HEK293 (cell line): Measurements from ENCODE around the gene SLX9.

Experiments used
- CTCF ChIA-PET: fragments of 350-600 bp; formaldehyde crosslinking; extraction: SDS; loops from one replicate; lab custom pipeline; 2021; ENCODE audit warnings: antibody characterized with exemption; lab: Yijun Ruan, JAX
- POLR2A ChIA-PET: fragments of 300-600 bp; formaldehyde crosslinking; extraction: SDS; loops from one replicate; lab custom pipeline; 2020; ENCODE audit warnings: antibody characterized with exemption, inconsistent platforms; lab: Yijun Ruan, JAX
- H3K27ac ChIP-seq: fragments of 200-500 bp; sonication (Bioruptor generic); 2 replicates; pipeline ENCODE4 v1.5.1; 2014; ENCODE audit warnings: low read depth, low read length, control low read depth, inconsistent platforms; ENCODE audit errors: extremely low read depth
- H3K36me3 ChIP-seq, 2 experiments: fragments of 200-500 bp in 1 of 2; sonication (Bioruptor generic) in 1 of 2; 1 replicate in 1 of 2; 2 replicates in 1 of 2; pipeline ENCODE4 v1.5.1; 2014 to 2017; ENCODE audit warnings: inconsistent platforms in 2 of 2, low read length in 2 of 2; ENCODE audit not compliant: control insufficient read depth in 2 of 2, insufficient read depth in 1 of 2
- H3K4me1 ChIP-seq: fragments of 200-500 bp; sonication (Bioruptor generic); 2 replicates; pipeline ENCODE4 v1.5.1; 2014; ENCODE audit warnings: mild to moderate bottlenecking, low read length, inconsistent platforms; ENCODE audit not compliant: control insufficient read depth, insufficient read depth
- H3K4me3 ChIP-seq: 2 replicates; pipeline ENCODE4 v1.5.1; 2011; ENCODE audit warnings: low read depth, mild to moderate bottlenecking, control low read depth, low read length, moderate library complexity
- H3K9me3 ChIP-seq: fragments of 200-500 bp; sonication (Bioruptor generic); 2 replicates; pipeline ENCODE4 v1.5.1; 2014; ENCODE audit warnings: low read depth, low read length, inconsistent platforms; ENCODE audit not compliant: control insufficient read depth, insufficient read depth
- AEBP2 ChIP-seq: fragments of 450-650 bp; formaldehyde crosslinking; IDR thresholded peaks from 2 replicates; pipeline ENCODE4 v1.5.1; 2016; ENCODE audit warnings: missing biosample characterization, missing genetic modification characterization, borderline replicate concordance
- KLF17 ChIP-seq: fragments of 450-650 bp; formaldehyde crosslinking; IDR thresholded peaks from 2 replicates; pipeline ENCODE4 v1.5.1; 2016; ENCODE audit warnings: missing biosample characterization, missing genetic modification characterization
- ZBTB10 ChIP-seq: fragments of 450-650 bp; formaldehyde crosslinking; IDR thresholded peaks from 2 replicates; pipeline ENCODE4 v1.5.1; 2016; ENCODE audit warnings: missing biosample characterization, missing genetic modification characterization
- ZBTB20 ChIP-seq: fragments of 450-650 bp; formaldehyde crosslinking; IDR thresholded peaks from 2 replicates; pipeline ENCODE4 v1.5.1; 2016; ENCODE audit warnings: missing biosample characterization, missing genetic modification characterization
- ZFP3 ChIP-seq: fragments of 450-650 bp; formaldehyde crosslinking; IDR thresholded peaks from 2 replicates; pipeline ENCODE4 v1.5.1; 2016; ENCODE audit warnings: low read depth, missing biosample characterization, missing genetic modification characterization
- ZNF513 ChIP-seq: fragments of 450-650 bp; IDR thresholded peaks from 2 replicates; pipeline ENCODE4 v1.5.1; 2018; ENCODE audit warnings: missing biosample characterization, missing genetic modification characterization
- ZNF518A ChIP-seq: fragments of 450-650 bp; formaldehyde crosslinking; conservative IDR thresholded peaks from 2 replicates; pipeline ENCODE4 v1.5.1; 2016; ENCODE audit warnings: low read depth, missing biosample characterization, missing genetic modification characterization
- ZNF544 ChIP-seq: fragments of 450-650 bp; formaldehyde crosslinking; IDR thresholded peaks from 2 replicates; pipeline ENCODE4 v1.5.0; 2017; ENCODE audit warnings: missing biosample characterization, missing genetic modification characterization
- ZNF596 ChIP-seq: fragments of 450-650 bp; IDR thresholded peaks from 2 replicates; pipeline ENCODE4 v1.5.0; 2018; ENCODE audit warnings: missing biosample characterization, mild to moderate bottlenecking, missing genetic modification characterization, moderate library complexity
- ZNF629 ChIP-seq: fragments of 450-650 bp; formaldehyde crosslinking; IDR thresholded peaks from 2 replicates; pipeline ENCODE4 v1.5.1; 2017; ENCODE audit warnings: missing biosample characterization, missing genetic modification characterization
- ZSCAN16 ChIP-seq: fragments of 450-650 bp; formaldehyde crosslinking; IDR thresholded peaks from 2 replicates; pipeline ENCODE4 v1.5.1; 2016; ENCODE audit warnings: missing biosample characterization, missing genetic modification characterization
- ZXDB ChIP-seq: fragments of 450-650 bp; formaldehyde crosslinking; IDR thresholded peaks from 2 replicates; pipeline ENCODE4 v1.5.1; 2016; ENCODE audit warnings: missing biosample characterization, missing genetic modification characterization

Gene SLX9

GRCh38 chr21:45016406-45017038, 76.7 kb downstream of the SLX9 start:
- Histone ChIP-seq H3K9me3 (no peaks in the 10 kb centered on the region), H3K27ac (no peak overlapping the region), H3K4me1 (0 out of 2 replicates have a peak, but pooled peaks cover 2% of the 10 kb centered on the region), H3K36me3 (no peaks in the 10 kb centered on the region), H3K4me3 (no peak overlapping the region)
- ChIA-PET POLR2A (no interaction called here), CTCF (interaction anchor here (2.1 kb wide), 1 partner anchor 121 kb away, joined by 8 read pairs; no protein-coding TSS in a partner anchor)
- no peak for TF ChIP-seq AEBP2 (tag by site-specific recombination)
- TF ChIP-seq ZNF518A: no peak
- no peak for TF ChIP-seq ZNF596 (tag by site-specific recombination)
- no peak for TF ChIP-seq ZBTB10 (tag by site-specific recombination)
- TF ChIP-seq KLF17: no peak
- no peak for TF ChIP-seq ZXDB
- TF ChIP-seq ZNF629 (tag by site-specific recombination): no peak
- TF ChIP-seq ZSCAN16 (tag by site-specific recombination): no peak
- TF ChIP-seq ZFP3: no peak
- no peak for TF ChIP-seq ZBTB20 (tag by site-specific recombination)
- TF ChIP-seq ZNF513: no peak
- TF ChIP-seq ZNF544 (tag by site-specific recombination): no peak
